GM18526 (cell line): Measurements from ENCODE around the gene GTF2IRD1.

Experiments used
- POLR2A ChIP-seq: IDR thresholded peaks from 3 replicates; pipeline ENCODE4 v1.6.1; 2011; ENCODE audit not compliant: insufficient read length; ENCODE audit errors: extremely low read depth

Gene GTF2IRD1

GRCh38 chr7:74498996-74499834 lies 45.5 kb downstream of the GTF2IRD1 start:
- TF ChIP-seq POLR2A: no peak

DNA sequence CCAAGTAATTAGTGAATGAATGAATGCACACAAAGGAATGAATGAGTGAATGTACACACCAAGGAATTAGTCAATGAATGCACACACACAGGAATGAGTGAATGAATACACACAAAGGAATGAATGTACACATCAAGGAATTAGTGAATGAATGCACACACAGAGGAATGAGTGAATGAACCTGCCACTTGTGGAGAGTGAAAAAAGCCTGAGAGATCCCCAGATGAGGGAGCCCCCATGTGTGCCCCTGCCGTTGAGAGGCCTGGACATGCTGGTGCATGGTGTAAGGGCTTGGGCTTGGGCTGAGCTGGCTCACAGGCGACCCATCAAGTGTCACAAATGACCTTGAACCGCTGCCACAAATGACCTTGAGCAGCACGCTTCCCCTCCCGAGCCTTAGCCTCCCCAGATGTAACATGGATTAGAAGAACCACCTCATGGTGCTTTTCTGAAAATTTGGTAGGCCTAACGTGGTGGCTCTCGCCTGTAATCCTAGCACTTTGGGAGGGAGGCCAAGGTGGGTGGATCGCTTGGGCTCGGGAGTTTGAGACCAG lies 46.2 kb downstream of the GTF2IRD1 start:
- no peak for TF ChIP-seq POLR2A

DNA sequence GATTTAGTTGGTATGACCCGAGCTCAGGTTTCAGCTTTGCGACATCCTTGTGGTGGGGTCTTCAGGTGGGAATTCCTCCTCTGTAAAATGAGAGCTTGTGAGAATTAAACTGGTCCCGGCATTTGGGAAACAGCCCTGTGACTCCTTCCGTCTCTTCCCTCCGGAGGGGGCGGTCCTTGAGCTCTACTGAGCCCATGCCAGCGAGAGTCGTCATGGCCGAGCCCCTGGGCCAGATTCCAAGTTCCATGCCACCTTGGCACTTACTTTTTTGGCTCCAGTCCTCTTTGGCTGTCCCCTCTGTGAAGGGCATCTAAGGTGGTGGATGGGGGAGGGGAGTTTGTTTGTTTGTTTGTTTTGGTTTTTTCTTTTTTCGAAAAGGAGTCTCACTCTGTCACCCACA lies 47.6 kb downstream of the GTF2IRD1 start:
- TF ChIP-seq POLR2A: no peak

DNA sequence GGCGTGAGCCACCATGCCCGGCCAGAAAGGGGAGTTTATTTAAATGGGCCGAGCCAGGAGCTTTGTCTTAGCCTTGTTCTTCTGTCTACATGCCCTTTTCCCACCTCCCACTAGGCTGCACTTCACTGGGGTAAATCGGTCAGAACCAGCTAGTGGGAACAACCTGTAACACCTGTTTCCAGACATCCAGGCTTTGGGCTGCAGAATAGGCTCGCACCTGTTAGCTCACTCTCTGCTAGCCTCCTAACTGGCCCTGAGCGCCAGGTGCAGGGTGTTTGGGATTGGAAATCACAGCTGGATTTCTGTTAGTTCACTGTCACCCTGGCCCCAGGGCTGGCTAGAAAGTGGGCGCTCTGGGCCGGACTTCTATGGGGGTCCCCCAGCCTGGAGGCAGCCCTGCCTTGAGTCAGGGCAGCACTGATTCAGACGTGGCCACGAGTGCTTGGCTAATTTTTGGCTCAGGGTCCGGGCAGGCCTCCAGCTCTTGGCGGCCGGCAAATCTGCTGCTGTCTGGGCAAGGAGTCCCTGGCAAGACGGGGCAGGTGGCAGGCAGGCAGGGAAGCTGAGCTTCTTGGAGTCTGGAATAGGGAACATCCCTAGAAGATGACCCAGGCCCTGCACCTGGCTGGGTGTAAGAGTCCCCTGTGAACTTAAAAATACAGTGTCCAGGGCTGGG lies 48.6 kb downstream of the GTF2IRD1 start:
- no peak for TF ChIP-seq POLR2A

DNA sequence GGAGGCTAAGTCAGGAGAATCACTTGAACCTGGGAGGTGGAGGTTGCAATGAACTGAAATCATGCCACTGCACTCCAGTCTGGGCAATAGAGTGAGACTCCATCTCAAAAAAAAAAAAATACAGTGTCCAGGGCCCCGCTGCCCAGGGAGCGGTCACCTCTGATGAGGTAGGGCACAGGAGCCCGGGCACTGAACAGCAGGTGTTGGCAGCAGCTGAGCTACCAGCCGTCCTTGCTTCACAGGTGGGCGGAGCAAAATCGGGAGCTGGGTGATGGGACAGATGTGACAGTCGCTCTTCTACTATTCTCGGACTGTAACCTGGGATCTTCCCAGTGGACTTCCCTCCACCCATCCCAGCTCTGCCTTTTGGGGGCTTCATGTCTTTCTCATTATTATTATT lies 49.4 kb downstream of the GTF2IRD1 start:
- no peak for TF ChIP-seq POLR2A

GRCh38 chr7:74503943-74504342 lies 50.2 kb downstream of the GTF2IRD1 start:
- no peak for TF ChIP-seq POLR2A

DNA sequence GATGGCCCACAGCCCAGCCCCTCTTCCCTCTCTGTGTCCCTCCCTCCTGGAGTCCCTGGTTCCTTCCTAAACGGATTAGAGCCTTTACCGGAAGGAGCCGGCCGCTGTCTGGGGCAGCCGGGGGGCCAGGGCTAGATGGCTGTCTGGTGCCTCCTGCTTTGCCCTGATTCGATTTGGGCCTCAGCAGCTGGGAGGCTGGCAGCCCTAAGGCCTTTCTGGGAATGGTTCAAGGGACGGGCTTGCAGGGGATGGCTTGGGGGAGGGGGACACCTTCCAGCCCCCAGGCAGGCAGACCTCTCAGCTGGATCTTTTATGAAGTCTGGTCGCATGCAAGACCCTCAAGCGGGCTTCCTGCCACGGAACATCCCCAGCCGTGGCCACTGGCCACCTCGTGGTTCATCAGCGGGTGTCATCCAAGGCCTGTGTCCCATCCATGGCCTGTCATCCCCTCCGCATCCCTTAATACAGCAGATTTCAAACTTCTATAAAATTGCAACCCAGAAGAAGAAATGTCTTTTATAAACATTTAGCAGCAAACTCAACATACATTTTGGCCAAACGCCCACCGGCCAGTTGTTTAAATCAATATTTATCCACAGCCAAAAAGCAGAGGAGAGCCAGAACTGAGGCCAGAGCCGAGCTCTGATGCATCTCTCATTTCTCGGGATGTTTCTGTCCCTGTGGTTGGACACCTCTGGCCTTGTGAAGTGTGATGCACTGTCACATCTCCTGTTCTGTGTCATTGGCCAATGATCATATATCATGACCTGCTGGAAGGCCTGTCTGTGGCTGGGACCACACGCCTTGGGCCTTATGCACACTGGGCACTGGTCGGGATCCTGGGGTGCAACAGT lies 52.0 kb downstream of the GTF2IRD1 start:
- TF ChIP-seq POLR2A: no peak

DNA sequence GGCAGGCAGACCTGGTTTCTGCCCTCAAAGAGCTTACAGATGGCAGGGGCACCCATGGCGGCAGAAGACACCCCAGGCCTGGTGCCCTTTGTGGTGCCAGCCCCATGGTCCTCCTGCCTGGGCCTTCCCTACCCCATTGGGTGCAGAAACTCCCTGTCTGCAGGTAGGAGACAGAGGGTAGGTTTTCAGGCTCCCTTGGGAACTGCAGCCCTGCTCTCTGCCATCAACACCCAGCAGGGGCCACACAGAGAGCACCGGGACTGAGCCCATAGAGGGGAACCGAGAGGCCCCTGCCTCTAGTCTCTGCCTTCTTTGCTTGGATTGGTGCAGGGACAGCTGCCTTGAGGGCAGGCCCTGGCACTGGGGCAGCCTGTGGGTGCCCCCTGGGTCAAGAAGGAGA lies 52.6 kb downstream of the GTF2IRD1 start:
- TF ChIP-seq POLR2A: no peak

DNA sequence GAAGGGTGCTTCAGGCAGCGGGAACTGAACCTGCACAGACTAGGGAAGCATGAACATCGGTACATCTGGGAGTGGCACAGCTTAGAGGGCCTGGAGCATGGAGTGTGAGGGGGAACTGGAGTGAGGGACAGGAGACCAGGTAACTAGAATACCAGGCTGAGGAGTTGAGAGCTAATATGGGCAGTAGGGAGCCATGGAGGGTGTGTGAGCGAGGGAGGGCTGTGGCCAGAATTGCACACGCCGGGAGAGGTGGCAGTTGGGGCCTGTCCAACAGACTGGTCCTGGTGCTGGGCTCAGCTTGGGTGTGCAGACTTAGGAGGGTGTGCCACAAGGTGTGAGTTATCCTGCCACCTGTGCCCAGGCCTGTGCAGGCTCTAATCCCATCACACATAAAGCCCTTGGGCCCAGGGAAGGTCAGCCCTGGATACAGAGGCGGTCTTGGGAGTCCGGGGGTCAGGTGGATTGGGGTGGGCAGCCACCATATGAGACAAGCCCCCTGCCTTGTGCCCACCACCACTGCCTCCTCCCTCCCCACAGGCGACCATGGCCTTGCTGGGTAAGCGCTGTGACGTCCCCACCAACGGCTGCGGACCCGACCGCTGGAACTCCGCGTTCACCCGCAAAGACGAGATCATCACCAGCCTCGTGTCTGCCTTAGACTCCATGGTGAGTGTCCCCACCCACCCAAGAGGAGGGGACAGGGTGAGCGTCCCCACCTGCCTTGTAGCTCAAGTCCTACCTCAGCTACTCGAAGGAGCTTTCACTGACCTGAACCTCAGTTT lies 54.0 kb downstream of the GTF2IRD1 start:
- no peak for TF ChIP-seq POLR2A

GRCh38 chr7:74511345-74511744 lies 57.6 kb downstream of the GTF2IRD1 start:
- TF ChIP-seq POLR2A: no peak

DNA sequence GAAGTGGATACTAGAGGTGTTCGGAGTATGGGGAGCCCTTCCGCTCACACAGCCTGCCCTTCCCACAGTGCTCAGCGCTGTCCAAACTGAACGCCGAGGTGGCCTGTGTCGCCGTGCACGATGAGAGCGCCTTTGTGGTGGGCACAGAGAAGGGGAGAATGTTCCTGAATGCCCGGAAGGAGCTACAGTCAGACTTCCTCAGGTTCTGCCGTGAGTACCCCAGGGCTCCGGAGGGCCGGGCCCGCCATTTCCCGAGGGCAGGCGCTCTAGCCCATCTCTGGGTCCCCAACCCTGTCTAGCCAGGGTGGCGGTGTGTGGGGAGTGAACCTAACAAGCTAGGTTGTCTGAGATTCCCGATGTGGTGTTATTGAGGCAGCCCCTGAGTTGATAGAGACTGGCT lies 59.1 kb downstream of the GTF2IRD1 start:
- TF ChIP-seq POLR2A: no peak

GRCh38 chr7:74514131-74514591 lies 60.5 kb downstream of the GTF2IRD1 start:
- TF ChIP-seq POLR2A: no peak

DNA sequence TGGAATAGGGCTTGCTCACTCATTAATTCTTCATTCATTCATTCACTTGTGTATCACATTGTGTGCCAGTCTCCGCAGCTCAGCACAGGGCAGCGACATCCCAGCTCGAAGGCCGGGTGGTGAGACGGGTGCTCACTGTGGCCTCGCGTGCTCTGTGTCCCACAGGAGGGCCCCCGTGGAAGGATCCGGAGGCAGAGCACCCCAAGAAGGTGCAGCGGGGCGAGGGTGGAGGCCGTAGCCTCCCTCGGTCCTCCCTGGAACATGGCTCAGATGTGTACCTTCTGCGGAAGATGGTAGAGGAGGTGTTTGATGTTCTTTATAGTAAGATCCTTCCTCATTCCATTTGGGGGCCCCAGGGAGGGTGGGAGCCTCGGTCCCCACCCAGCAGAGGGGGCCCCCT lies 61.6 kb downstream of the GTF2IRD1 start:
- TF ChIP-seq POLR2A: no peak

GRCh38 chr7:74516214-74516613 lies 62.5 kb downstream of the GTF2IRD1 start:
- TF ChIP-seq POLR2A: no peak
